HG03175 (cell line): ENCODE data around the gene TXNDC11.

ENCODE experiments used
- ATAC-seq: cut with Tn5 transposase; IDR thresholded peaks from one replicate; pipeline ENCODE4 v1.9.1; 2021; ENCODE audit warnings: mild to moderate bottlenecking, moderate library complexity; ENCODE audit not compliant: unreplicated experiment

TXNDC11 gene

GRCh38 chr16:11725457-11725856 lies 17.2 kb downstream of the TXNDC11 start:
- ATAC-seq = no peak

GRCh38 chr16:11722468-11722808 lies 20.2 kb downstream of the TXNDC11 start:
- no peak for ATAC-seq

- ATAC-seq = no peak
Observed at GRCh38 chr16:11721781-11722467, 20.7 kb downstream of the TXNDC11 start.

- ATAC-seq = no peak
Observed at GRCh38 chr16:11719762-11720161, 22.9 kb downstream of the TXNDC11 start.

- ATAC-seq = no peak
Observed at GRCh38 chr16:11719171-11719570, 23.5 kb downstream of the TXNDC11 start.

- no peak for ATAC-seq
Observed at GRCh38 chr16:11717811-11718210, 24.8 kb downstream of the TXNDC11 start.

- no peak for ATAC-seq
Observed at GRCh38 chr16:11716336-11716735, 26.3 kb downstream of the TXNDC11 start.

GRCh38 chr16:11715246-11715947 lies 27.3 kb downstream of the TXNDC11 start:
- no peak for ATAC-seq

GRCh38 chr16:11712122-11712521 lies 30.5 kb downstream of the TXNDC11 start:
- no peak for ATAC-seq

GRCh38 chr16:11711662-11712061 lies 31.0 kb downstream of the TXNDC11 start:
- ATAC-seq = no peak

- ATAC-seq = no peak
Observed at GRCh38 chr16:11708421-11708820, 34.2 kb downstream of the TXNDC11 start.

- ATAC-seq = no peak
Observed at GRCh38 chr16:11707679-11708197, 34.9 kb downstream of the TXNDC11 start.

- peak; percentile 71 for ATAC-seq
Observed at GRCh38 chr16:11706180-11706742, 36.4 kb downstream of the TXNDC11 start.

- no peak for ATAC-seq
Observed at GRCh38 chr16:11705311-11706025, 37.2 kb downstream of the TXNDC11 start.

- ATAC-seq = no peak
Observed at GRCh38 chr16:11700264-11701029, 42.2 kb downstream of the TXNDC11 start.

GRCh38 chr16:11699234-11699894 lies 43.3 kb downstream of the TXNDC11 start:
- ATAC-seq = no peak

GRCh38 chr16:11698271-11698689 lies 44.4 kb downstream of the TXNDC11 start:
- ATAC-seq = no peak

- ATAC-seq = no peak
Observed at GRCh38 chr16:11697319-11697718, 45.3 kb downstream of the TXNDC11 start.

GRCh38 chr16:11696266-11697012 lies 46.2 kb downstream of the TXNDC11 start:
- ATAC-seq = no peak
